ENCODE data around the gene AUTS2. TPM values are rescaled to one million over a fixed set of nuclear protein-coding genes. Genes with fewer than 3 reads are reported as not detected.

Gene AUTS2
- polyA plus RNA-seq, 3 donors, result 0.08 to 0.35 TPM; not detected in 1

DNA sequence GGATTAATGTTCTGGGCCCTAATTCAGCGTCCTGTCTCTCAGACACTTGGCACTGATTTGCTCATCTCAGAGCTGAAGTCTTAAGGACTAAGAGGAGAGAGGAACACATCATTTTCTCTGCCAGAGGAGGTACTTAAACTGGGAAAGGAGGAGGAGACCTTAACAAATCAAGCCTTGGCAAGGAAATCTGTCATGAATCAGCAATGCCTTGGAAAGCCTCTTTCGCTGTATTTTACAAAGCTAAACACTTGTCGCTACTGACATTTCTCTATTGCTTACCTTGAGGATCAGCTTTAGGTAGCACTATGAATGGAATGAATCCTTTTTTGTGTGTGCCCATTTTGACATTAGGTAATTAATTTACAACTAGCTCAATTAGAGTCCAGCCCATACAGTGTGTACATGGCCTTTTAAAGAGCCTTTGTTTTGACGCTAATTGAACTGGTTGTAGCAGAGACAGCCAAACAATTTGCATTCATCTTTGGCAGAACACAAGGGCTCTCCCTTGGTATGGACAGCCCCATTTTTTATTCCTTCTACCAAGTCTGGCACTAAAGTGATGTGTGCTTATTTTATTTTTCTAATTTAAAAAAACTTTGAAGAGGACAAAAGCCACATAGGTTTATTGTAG, 37.4 kb downstream of the AUTS2 start:
- H3K27ac ChIP-seq (ENCODE audit: low read depth in 1 of 2, low read length in 2 of 2), result no peak overlapping the region
- H3K4me1 ChIP-seq (ENCODE audit: control insufficient read depth in 1 of 2, insufficient read depth in 2 of 2, low read length in 2 of 2), result no peaks in the 10 kb centered on the region
- Mint-ChIP-seq H3K4me1 (no peaks in the 10 kb centered on the region), H3K36me3 (no peaks in the 10 kb centered on the region), H3K27me3 (ENCODE audit: low read depth in 3 of 3) (peaks cover 0 to 1% (median 0%) of the 10 kb centered on the region in 3 donors), H3K9me3 (no peaks in the 10 kb centered on the region), H3K27ac (no peak overlapping the region), H3K4me3 (no peak overlapping the region)
- H4K20me1 ChIP-seq (ENCODE audit: insufficient read depth, low read length), result no peaks in the 10 kb centered on the region
- no peaks in the 10 kb centered on the region for H3K9me3 ChIP-seq (replicated peaks in 1 of 2; ENCODE audit: control insufficient read depth in 1 of 2, insufficient read depth in 1 of 2, low read length in 2 of 2)
- H3K9ac ChIP-seq (ENCODE audit: insufficient read depth, low read length, poor library complexity, severe bottlenecking), result no peak overlapping the region
- no peak for DNase-seq
- intact Hi-C loops (cut with micrococcal nuclease), result no loop called here
- 80% methylated on average over 1 of the region's 4 CpGs for WGBS (ENCODE audit: insufficient coverage)
- H3K4me3 ChIP-seq (replicated peaks in 1 of 3; ENCODE audit: low read depth in 2 of 3, low read length in 3 of 3), result no peak overlapping the region
- TF ChIP-seq, protein P1, sequence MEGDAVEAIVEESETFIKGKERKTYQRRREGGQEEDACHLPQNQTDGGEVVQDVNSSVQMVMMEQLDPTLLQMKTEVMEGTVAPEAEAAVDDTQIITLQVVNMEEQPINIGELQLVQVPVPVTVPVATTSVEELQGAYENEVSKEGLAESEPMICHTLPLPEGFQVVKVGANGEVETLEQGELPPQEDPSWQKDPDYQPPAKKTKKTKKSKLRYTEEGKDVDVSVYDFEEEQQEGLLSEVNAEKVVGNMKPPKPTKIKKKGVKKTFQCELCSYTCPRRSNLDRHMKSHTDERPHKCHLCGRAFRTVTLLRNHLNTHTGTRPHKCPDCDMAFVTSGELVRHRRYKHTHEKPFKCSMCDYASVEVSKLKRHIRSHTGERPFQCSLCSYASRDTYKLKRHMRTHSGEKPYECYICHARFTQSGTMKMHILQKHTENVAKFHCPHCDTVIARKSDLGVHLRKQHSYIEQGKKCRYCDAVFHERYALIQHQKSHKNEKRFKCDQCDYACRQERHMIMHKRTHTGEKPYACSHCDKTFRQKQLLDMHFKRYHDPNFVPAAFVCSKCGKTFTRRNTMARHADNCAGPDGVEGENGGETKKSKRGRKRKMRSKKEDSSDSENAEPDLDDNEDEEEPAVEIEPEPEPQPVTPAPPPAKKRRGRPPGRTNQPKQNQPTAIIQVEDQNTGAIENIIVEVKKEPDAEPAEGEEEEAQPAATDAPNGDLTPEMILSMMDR (IDR thresholded peaks at IDR 0.05), result no peak
- H3K79me2 ChIP-seq (ENCODE audit: insufficient read depth, low read length), result no peaks in the 10 kb centered on the region
- no peaks in the 10 kb centered on the region for H3K27me3 ChIP-seq (ENCODE audit: control insufficient read depth in 2 of 2, insufficient read depth in 2 of 2, low read length in 2 of 2)
- no peak overlapping the region for H2AFZ ChIP-seq (ENCODE audit: insufficient read depth, low read depth, low read length, poor library complexity, severe bottlenecking)
- no peaks in the 10 kb centered on the region for H3K36me3 ChIP-seq (replicated peaks in 1 of 2; ENCODE audit: control insufficient read depth in 1 of 2, insufficient read depth in 2 of 2, low read length in 2 of 2)
- H3K4me2 ChIP-seq (replicated peaks; ENCODE audit: extremely low read depth, low read length, poor library complexity, severe bottlenecking), result no peak overlapping the region

DNA sequence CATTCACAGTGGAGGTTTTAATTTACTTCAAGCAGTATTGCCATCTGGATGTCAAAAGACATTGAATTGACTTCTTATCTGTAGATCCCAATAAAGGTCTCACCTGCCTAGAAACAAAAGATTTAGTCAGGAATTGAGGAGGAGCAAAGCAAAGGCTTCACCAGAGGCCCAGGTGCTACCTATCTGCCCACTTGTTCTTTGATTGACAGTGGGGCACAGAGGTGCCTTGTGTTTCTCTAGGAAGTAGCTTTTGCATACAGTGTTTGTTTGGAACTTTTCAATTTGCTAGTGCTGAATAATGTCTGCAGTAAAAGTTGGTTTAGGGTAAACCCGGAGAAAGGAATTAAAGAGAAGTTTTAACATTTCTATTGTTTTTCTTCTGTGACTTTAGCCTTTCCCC, 40.4 kb downstream of the AUTS2 start:
- no peak overlapping the region for H3K4me3 Mint-ChIP-seq
- no peak overlapping the region for H2AFZ ChIP-seq (ENCODE audit: insufficient read depth, low read depth, low read length, poor library complexity, severe bottlenecking)
- no peaks in the 10 kb centered on the region for H3K36me3 Mint-ChIP-seq
- no peak overlapping the region for H3K9ac ChIP-seq (ENCODE audit: insufficient read depth, low read length, poor library complexity, severe bottlenecking)
- H3K36me3 ChIP-seq (replicated peaks in 1 of 2; ENCODE audit: control insufficient read depth in 1 of 2, insufficient read depth in 2 of 2, low read length in 2 of 2), result no peaks in the 10 kb centered on the region
- H3K9me3 ChIP-seq (replicated peaks in 1 of 2; ENCODE audit: control insufficient read depth in 1 of 2, insufficient read depth in 1 of 2, low read length in 2 of 2), result no peaks in the 10 kb centered on the region
- no peaks in the 10 kb centered on the region for H3K79me2 ChIP-seq (ENCODE audit: insufficient read depth, low read length)
- H3K27ac Mint-ChIP-seq, result no peak overlapping the region
- no peak overlapping the region for H3K4me3 ChIP-seq (replicated peaks in 1 of 3; ENCODE audit: low read depth in 2 of 3, low read length in 3 of 3)
- no peaks in the 10 kb centered on the region for H4K20me1 ChIP-seq (ENCODE audit: insufficient read depth, low read length)
- no peak for DNase-seq
- no peaks in the 10 kb centered on the region for H3K9me3 Mint-ChIP-seq
- no peaks in the 10 kb centered on the region for H3K27me3 Mint-ChIP-seq (ENCODE audit: low read depth in 3 of 3)
- H3K4me2 ChIP-seq (replicated peaks; ENCODE audit: extremely low read depth, low read length, poor library complexity, severe bottlenecking), result no peak overlapping the region
- TF ChIP-seq, protein P1 (IDR thresholded peaks at IDR 0.05), result no peak
- H3K27me3 ChIP-seq (ENCODE audit: control insufficient read depth in 2 of 2, insufficient read depth in 2 of 2, low read length in 2 of 2), result no peaks in the 10 kb centered on the region
- WGBS (ENCODE audit: insufficient coverage), result no CpG with 5 or more reads among the region's 1 CpG
- H3K4me1 ChIP-seq (ENCODE audit: control insufficient read depth in 1 of 2, insufficient read depth in 2 of 2, low read length in 2 of 2), result no peaks in the 10 kb centered on the region
- H3K27ac ChIP-seq (ENCODE audit: low read depth in 1 of 2, low read length in 2 of 2), result no peak overlapping the region
- intact Hi-C loops (cut with micrococcal nuclease), result no loop called here
- no peaks in the 10 kb centered on the region for H3K4me1 Mint-ChIP-seq

All from CD14-positive monocyte (primary cell).